Activated CD8-positive, alpha-beta memory T cell treated with anti-CD3 and anti-CD28 coated beads for 4 hours (primary cell): Measurements from ENCODE around the gene NUTF2.
"Not testable (repeated sequence)": the region's sequence is repeated elsewhere in the genome, so short reads cannot be mapped to it uniquely, and the experiment has no call there.

Source experiments
- DNase-seq, 2 donors: peaks; one replicate each; pipeline ENCODE4 v3.0.0-alpha.2; 2020; ENCODE audit warnings: low read depth in 2 of 2

NUTF2 gene

DNA sequence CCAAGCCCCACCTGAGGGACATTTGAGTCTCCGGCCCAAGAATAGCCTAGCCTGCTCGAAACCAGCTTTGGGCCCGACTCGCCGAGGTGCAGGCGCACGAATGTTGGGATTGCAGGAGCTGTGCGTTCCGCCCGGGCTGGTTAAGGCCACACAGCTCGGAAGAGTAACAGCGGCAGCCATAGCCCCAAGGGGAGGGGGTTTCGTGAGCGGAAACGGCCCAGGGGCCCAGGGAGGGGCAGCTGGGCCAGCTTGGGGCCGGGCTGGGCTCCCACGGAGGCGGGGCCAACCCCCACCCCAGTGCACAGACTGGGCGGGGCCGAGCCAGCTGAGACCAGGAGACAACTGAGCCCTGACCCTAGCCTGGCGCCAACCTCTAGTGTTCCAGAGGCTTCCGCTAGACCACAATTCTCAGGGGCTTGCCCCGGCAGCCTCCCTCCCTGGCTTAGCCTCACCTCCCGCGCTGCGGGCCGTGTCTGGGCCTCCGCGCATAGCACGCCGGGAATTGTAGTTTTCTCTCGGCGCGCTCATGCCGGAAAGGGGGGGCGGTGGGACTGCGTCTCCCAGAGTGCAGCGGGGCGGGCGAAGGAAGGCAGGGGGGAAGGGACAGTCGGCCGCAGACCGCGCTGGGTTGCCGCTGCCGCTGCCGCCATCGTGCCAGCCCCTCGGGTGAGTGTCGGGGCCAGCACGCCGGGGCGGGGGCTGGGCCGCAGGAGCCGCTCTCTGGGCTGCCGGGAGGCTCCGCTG lies at the start of gene NUTF2:
NUTF2 (plus strand) TSS at position 614 of the 744 bp plus-strand sequence. CDS start 18,198 bp downstream, outside the sequence.
- peak; percentile 90 to 91 for DNase-seq

DNA sequence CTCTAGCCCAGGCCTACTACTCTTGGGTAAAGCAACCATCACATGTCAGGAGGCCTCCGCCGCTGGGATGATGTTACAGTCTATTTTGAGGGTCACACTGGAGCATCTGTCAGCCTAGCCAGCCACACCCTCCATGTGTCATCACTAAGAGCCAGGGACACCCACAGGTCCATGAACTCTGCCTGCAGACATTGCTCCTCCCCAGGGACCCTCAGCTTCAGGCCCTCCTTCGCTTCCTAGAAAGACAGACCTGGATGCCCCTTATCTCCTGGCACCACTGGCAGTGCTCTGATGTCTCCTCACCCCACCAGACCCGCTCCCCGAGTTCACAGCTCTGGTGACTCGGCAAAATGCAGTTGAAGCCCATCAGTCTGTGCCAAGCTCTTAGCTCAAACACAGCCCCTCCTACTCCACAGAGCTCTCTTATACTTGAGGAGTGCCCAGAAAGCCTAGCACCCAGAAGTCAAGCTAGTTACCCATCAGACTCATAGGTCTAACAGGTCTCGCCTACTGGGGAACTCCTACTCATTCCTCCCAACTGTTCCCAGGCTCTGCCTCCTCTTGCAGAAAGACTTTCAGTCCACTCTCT lies 46.3 kb upstream of the NUTF2 start:
- DNase-seq, result no peak

DNA sequence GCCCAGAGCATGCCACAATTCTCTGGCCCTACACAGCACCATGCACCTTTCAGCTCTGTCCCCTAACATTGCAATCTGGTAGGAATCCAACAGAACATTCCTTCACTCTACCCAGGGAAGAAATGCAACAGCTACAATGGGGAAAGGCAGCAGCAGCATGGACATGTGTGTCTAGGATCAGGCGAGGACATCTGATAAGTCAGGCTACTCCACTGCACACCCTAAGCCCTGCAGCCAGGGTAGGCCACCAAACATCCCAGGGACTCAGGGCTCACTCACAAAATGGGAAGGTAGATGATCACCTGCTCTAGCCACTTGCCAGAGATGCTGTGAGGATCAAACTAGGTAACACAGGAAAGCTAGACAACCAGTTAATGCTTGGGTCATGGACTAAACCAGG lies 45.5 kb upstream of the NUTF2 start:
- no peak for DNase-seq

DNA sequence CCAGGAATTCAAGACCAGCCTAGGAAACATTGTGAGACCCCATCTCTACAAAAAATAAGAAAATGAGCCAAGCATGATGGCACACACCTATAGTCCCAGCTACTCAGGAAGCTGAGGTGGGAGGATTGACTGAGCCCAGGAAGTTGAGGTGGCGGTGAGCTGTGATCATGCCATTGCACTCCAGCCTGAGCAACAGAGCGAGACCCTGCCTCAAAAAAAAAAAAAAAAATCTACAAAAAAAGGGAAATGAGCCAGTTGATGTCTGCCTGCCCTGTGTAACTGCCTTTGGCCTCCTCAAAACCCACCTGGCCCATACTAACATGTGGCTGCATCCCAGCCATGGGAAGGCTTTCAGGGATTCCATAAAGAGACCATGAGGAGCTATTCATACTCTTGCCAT lies 44.9 kb upstream of the NUTF2 start:
- no peak for DNase-seq

DNA sequence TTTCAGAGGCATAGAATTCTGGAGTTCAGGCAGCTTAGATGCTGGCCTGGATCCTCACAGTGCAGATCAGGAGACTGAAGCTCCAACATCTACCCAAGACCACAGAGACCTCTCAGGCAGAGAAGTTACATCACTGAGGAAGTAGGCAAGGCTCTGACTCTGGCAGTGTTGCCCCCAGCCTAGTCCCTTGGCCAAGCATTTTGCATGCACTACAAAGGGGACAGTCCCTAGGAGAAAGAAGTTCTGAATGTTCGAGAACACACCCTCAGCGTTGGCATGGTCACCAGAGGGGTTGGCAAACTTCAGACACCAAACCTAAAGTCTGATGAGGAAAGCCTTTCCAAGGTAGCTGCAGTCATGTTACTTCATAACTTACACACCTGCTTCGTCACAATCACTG lies 42.8 kb upstream of the NUTF2 start:
- no peak for DNase-seq

DNA sequence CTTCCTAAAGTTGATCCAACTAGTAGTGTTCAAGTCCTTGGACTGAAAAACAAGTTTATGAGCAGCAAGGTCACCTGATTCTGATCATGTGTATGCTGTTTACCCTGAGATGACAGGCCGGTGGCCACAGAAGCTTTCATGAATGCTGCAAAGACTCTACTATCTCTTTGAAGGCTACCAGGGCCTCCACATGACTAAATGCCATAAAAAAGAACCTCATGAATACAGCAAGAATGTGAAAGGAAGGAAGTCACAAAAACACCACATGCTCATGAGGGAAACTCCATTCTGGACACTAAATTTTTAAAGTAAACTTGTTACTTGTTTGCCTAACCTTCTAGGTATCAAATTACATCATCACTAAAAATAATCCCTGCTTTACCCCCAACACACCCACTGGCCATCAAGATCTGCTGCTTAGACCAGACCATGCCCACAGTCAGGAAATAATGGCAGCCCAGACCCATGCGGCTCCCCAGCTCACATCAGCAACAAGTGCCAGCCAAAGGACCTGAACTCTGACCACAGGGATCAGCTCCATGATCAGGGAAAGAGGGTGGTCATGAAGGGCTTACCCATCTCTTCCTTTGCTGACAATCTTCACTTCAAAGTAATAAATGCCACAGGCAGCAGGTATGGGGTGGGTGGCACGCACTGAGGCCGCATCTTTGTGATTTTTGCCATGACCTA lies 41.7 kb upstream of the NUTF2 start:
- no peak for DNase-seq

DNA sequence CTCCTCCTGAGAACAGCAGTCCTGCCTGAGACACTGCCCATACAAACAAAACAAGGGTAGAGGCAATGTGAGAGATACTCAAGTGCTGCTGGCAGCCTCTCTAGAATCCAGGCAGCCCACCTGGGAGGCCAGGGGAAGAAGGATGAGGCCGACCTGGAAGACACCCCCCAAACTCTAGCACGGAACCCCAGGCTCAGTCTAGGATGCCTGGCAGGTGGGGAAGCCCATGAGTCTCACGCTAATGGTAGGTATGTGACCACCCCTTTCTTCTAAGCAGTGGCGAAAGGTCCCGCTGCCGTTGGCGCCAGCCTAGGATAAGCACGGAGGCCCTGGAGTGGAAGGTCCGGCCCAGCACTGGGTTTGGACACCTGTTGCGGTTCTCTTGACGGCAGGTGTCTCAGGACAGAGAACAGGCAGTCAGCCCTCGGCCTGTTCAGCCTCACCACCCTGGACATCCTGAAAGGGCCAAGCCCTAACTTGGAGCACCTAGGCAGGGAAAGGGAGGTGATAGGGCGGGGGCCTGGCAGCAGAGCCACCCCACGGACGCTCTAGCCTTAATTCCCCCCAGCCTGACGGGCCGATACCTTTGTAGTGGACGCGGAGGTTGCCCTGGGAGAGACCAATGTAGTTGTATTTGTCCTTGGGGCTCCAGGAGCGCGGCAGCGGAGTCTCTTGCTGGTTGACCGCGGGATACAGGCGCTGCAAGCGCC lies 40.9 kb upstream of the NUTF2 start:
- no peak for DNase-seq

DNA sequence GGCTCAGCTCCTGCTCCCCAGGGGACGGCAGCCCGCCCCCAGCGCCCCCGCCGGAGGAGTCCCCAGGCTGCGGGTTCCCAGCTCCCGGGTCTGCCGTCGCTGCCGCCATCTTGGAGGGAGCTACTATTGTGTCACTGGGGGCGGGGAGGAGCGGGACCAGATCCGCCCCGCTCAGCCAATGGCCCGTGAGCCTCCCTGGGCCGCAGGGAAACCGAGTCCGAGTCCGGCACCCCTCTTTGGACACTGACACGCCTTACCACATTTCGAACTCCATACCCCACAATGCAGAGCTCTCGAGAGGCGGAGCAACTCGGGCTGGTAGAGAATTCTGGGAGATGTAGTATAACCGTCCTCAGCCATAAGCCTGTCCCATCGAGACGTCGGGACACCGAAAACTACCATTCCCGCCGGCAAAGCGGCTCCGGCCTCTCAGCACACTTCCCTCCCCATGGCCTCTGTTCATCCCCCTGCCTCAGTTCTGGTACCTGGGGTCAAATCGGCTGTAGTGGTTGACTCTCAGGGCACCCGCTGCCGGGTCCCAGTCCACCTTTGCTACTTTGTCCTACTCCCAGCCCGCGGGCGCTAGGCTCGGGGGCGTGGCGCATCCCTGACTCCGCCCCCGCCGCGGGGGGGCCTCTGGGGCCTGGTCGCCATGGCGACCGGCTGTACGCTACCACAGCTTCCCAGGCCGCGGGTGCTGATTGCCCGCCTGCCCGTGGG lies 40.1 kb upstream of the NUTF2 start, which contains the start of the genes RANBP10 and TSNAXIP1:
RANBP10 (minus strand) TSS at position 133 of the 720 bp plus-strand sequence; CDS start at position 109, 24 bp downstream.
TSNAXIP1 (plus strand) TSS at position 462 of the 720 bp plus-strand sequence. CDS start 261 bp downstream, outside the sequence.
- DNase-seq, result peak; percentile 89 to 96

DNA sequence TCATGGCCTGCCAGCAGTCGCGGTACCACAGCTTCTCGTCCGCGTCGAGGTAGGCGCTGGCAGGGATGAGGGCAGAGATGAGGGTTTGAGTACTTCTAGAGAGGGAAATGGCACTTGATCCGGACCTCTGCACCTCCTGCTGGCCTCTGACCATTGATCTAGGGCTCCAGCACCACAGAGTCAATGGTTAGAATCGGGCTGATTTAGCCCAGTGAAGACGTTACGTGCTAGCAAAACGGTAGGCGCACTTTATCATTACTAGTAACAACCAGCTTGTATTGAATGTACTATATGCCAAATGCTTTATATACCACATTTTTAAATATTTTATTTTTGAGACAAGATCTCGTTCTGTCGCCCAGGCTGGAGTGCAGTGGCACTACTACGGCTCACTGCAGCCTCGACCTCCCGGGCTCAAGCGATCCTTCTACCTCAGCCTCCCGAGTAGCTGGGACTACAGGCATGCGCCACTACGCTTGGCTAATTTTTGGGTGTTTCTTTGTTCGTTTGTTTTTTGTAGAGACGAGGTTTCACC lies 39.5 kb upstream of the NUTF2 start:
- no peak for DNase-seq

DNA sequence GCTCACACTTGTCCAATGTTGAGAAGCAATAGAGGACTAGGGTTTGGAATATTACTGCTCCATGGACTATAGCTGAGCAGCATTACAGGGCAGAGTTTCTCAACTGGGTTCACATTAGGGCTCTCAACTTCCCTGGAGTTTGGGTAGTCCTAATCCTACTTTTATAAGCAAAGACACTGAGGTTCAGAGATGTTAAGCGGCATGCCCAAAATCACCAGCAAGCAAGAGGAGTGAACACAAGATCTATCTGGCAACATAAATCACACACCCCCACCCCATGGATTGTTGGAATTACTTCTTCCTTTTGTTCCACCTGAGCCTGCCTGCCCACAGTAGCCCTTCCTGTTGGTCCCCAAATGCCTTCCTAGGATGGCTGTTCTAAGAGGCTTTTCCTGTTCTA lies 34.8 kb upstream of the NUTF2 start:
- DNase-seq, result no peak

DNA sequence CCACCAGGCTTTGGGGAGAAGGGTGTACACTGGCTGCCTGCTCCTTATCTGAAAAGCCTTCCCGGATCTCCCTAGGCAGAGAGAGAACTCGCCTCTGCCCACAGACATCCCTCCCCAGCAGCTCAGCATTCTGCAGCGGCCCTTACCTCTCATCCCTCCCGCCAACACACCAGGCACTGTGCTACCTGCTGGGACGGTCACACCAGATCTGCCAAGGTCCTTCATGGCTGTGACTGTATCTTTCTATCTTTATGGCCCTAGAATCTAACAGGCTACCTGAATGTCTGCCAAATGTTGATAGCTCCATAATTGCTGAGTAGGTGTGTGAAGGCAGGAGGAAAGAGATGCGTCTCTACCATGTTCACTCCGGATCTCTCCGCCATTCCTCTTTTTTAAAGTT lies 32.2 kb upstream of the NUTF2 start:
- DNase-seq, result no peak

DNA sequence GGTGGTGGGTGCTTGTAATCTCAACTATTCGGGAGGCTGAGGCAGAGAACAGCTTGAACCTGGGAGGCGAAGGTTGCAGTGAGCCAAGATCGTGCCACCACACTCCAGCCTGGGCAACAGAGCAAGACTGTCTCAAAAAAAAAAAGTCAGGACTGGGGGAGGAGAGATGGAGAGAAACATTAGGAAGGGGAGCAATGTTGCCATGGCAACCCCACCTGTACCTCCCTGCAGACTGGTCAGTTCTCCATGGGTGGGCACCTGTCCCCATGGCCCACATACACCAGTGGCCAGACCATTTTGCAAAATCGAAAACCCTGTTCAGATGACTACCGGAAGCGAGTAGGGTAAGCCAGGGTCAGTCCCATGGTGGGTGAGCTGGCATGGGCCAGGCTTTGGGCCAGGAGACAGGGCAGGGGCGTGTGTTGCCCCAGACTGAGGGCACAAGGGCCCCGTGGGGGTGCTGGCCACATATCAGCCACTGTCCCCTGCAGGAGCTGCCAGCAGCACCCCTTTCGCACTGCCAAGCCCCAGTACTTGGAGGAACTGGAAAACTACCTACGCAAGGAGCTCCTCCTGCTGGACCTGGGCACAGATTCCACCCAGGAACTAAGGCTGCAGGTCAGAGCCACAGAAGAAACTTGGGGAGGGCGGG lies 26.0 kb upstream of the NUTF2 start:
- no peak for DNase-seq

DNA sequence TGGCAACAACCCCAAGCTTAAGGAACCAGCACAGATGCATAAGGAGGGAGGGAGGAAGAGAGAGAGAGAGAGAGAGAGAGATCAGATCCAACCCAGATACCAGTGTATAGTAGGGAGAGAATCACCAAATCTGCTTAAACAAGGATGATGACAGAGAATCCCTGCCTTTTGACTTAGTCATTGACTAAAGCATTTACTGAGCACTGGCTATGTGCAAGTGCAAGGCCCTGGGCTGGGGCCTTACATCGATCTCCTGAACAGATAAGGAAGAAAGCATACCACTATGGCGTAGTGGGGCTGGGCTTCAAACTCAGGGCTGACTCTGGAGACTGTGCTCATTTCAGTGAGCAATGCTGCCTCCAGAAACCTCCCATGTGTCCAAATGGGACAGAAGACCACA lies 24.2 kb upstream of the NUTF2 start:
- DNase-seq, result no peak

DNA sequence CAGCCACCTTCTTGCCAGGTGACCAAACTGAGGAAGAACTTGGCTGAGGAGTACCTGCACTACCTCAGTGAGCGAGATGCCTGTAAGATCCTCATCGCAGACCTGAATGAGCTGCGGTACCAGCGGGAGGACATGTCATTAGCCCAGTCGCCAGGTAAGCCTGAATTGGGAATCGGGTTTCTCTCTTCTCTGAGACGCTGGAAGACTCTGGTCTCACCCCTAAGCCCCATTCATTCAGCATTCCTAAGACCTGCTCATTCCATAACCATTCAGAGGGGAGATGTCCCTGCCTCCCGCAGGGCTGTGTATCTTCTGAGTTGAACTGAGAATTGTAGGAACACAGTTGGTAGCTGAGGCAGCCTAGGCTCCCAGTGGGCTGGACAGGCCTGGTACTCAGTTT lies 21.6 kb upstream of the NUTF2 start:
- DNase-seq, result no peak

DNA sequence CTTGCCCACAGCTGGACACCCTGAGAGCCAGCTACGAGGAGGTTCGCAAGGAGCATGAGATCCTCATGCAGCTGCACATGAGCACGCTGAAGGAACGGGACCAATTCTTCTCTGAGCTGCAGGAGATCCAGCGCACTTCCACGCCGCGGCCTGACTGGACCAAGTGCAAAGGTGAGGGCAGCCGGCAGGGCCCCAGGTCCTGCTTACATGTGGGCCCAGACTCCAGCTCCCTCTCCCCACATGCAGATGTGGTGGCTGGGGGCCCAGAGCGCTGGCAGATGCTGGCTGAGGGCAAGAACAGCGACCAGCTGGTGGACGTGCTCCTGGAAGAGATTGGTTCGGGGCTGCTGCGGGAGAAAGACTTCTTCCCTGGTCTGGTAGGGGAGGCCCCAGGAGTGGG lies 20.8 kb upstream of the NUTF2 start:
- no peak for DNase-seq

DNA sequence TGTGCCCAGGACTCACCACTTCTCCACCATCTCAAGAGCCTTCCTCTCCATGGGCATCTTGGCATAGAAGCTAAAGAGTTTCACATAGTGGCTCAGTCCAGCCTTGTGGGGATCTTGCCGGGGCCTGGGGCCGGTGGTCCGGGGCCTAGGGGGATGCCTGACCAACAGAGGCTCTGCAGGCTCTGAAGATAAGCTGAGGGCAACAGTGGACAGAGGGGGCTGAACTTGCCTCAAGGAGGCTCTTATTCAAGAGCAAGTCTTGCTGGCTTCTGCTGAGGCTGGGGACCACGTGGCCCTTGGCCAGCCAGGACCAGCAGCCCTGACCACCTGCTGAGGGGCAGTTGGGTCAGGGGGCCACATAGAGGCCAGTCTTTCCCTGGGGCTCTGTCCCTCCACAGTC lies 18.1 kb upstream of the NUTF2 start:
- no peak for DNase-seq

DNA sequence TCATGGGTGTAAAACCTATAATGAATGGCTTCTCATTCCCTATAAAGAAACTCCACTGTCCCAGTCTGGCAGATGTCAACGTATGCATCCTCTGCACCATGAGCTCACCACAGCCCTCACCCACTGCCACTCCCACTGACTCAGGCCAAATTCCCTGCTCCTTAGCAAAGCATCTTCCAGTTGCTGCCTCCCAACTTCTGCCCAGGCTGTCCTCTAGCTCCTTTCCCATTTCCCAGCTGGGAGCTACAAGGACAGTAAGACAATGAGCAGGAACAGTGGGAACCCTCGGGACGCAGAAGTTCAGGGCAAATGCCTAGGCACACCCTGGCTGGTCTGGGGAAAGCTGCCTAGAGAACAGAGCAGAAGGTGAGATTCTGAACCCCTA lies 13.7 kb upstream of the NUTF2 start:
- no peak for DNase-seq

DNA sequence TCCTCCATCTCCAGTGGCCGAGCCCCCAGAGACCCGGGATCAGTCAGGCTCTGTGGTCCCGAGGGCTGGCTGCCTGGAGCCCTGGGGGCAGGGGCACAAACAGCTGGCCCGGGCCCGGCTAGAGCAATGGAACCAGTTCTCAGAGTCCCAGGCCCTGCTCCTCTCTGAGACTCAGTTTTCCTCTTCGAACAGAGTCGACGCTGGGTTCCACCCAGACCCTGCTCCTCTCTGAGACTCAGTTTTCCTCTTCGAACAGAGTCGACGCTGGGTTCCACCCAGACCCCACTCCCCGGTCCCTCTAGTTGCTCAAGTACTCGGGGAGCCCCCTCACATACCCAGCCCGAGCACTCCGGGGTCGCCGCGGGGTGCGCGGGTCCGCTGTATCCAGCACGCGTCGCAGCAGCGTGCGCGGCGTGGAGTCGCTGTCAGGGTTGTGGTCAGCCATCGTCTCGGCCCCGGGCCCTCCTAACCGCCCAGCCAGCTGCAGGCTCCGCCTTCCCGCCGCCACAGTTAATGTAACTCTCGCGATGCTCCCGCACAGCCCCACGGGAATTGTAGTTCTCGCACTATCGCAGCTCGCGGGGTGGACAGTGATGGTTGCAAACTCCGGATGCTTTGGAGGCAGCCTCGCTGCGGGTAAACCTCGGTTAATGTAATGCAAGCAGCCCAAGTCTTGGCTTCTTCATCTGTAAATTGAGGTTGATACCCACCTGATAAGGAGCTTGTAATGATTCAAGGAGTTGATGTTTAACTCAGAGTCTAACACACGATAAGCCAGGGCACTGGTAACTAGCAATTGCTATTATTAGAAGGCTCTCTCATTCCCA lies 13.1 kb upstream of the NUTF2 start:
- peak; percentile 80 for DNase-seq

DNA sequence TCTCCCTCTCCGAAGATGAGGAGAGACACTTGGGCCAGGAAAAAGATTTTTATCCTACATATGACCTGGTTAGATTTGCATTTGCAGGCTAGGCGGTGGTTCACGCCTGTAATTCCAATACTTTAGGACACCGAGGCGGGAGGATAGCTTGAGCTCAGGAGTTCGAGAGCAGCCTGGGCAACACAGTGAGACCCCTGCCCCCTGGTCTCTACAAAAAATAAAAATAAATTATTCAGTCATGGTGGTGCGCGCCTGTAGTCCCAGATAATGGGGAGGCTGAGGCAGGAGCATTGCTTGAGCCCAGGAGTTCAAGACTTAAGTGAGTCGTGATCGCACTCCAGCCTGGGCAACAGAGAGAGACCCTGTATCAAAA lies 12.5 kb upstream of the NUTF2 start:
- no peak for DNase-seq

DNA sequence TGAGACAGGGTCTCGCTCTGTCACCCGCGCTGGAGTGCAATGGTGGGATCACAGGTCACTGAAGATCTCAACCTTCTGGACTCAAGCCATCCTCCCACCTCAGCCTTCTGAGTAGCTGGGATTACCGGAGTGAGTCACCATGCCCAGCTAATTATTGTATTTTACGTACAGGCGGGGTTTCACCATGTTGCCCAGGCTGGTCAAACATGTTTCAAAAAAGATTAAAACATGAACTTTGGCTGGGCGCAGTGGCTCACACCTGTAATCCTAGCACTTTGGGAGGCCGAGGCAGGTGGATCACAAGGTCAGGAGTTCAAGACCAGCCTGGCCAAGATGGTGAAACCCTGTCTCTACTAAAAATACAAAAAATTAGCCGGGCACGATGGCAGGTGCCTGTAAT lies 9.5 kb upstream of the NUTF2 start:
- not testable (repeated sequence) for DNase-seq
